NCI-H2171 treated with DMSO at 0.1 percent for 48 hours (cell line): ENCODE results near the gene FAM83G.

ENCODE experiments used
- DNase-seq: peaks from one replicate; lab custom pipeline; 2025; lab: John Stamatoyannopoulos, UW

The FAM83G gene

GRCh38 chr17:18920911-18921441, 83.6 kb downstream of the FAM83G start:
- DNase-seq: no peak

GRCh38 chr17:18919963-18920362, 84.6 kb downstream of the FAM83G start:
- DNase-seq: no peak
